OCI-LY7 (cell line): ENCODE data around the gene PLEKHA6. TPM values are rescaled to one million over a fixed set of nuclear protein-coding genes. Genes with fewer than 3 reads are reported as not detected.

ENCODE experiments used
- BruUV-seq: library from RNA; stranded (reverse); fragments of 400-500 nt; replicated peaks from 2 replicates; lab custom pipeline; 2021; lab: Mats Ljungman, UMichigan
- CTCF ChIA-PET: fragments of 300-600 bp; sonication (Branson Sonifier 250); formaldehyde crosslinking; loops from one replicate; lab custom pipeline; 2022; ENCODE audit warnings: antibody characterized with exemption; ENCODE audit not compliant: unreplicated experiment; lab: Charles Lee
- POLR2A ChIA-PET: fragments of 300-600 bp; sonication (Branson Sonifier 250); formaldehyde crosslinking; loops from one replicate; lab custom pipeline; 2022; ENCODE audit warnings: antibody characterized with exemption; lab: Charles Lee
- DNase-seq: peaks from one replicate; pipeline ENCODE4 v3.0.0-alpha.2; 2015; ENCODE audit warnings: low spot score
- H2AFZ ChIP-seq: fragments of 200-600 bp; sonication (generic), shearing (Covaris generic); 2 replicates; pipeline ENCODE4 v1.6.1; 2014; ENCODE audit warnings: mild to moderate bottlenecking, antibody characterized with exemption, low read length, moderate library complexity
- H3K27ac ChIP-seq: fragments of 200-600 bp; sonication (generic); 2 replicates; pipeline ENCODE4 v1.5.1; 2014; ENCODE audit warnings: mixed run types, low read depth, mild to moderate bottlenecking, moderate library complexity, low read length, inconsistent platforms; ENCODE audit not compliant: poor library complexity, severe bottlenecking
- H3K36me3 ChIP-seq: fragments of 200-600 bp; sonication (generic); 2 replicates; pipeline ENCODE4 v1.6.1; 2014; ENCODE audit warnings: mild to moderate bottlenecking, antibody characterized with exemption, low read length, moderate library complexity, mixed read lengths; ENCODE audit not compliant: insufficient read depth
- H3K4me1 ChIP-seq: fragments of 200-600 bp; sonication (generic); 2 replicates; pipeline ENCODE4 v1.5.1; 2014; ENCODE audit warnings: mild to moderate bottlenecking, low read length; ENCODE audit not compliant: insufficient read depth, poor library complexity, severe bottlenecking
- H3K4me2 ChIP-seq: fragments of 200-600 bp; sonication (generic); 2 replicates; pipeline ENCODE4 v1.6.1; 2014; ENCODE audit warnings: mild to moderate bottlenecking, low read length
- H3K4me3 ChIP-seq: fragments of 200-600 bp; sonication (generic); 2 replicates; pipeline ENCODE4 v1.5.1; 2014; ENCODE audit warnings: mild to moderate bottlenecking, low read depth, low read length; ENCODE audit not compliant: poor library complexity, severe bottlenecking
- H3K79me2 ChIP-seq: fragments of 200-600 bp; sonication (generic); 2 replicates; pipeline ENCODE4 v1.6.1; 2016; ENCODE audit warnings: low read depth, mild to moderate bottlenecking, low read length, moderate library complexity, mixed read lengths; ENCODE audit not compliant: insufficient read depth
- H3K9me2 ChIP-seq: fragments of 200-600 bp; sonication (generic); 2 replicates; pipeline ENCODE4 v1.6.1; 2016; ENCODE audit warnings: mild to moderate bottlenecking, low read length, mixed read lengths; ENCODE audit not compliant: insufficient read depth
- H3K9me3 ChIP-seq: fragments of 200-600 bp; sonication (generic); 2 replicates; pipeline ENCODE4 v1.6.1; 2014; ENCODE audit warnings: mild to moderate bottlenecking, mixed run types, low read length, mixed read lengths
- H4K20me1 ChIP-seq: fragments of 200-600 bp; sonication (generic); 2 replicates; pipeline ENCODE4 v1.6.1; 2014; ENCODE audit warnings: mild to moderate bottlenecking, antibody characterized with exemption, low read length, moderate library complexity, mixed read lengths; ENCODE audit not compliant: insufficient read depth
- CTCF ChIP-seq: fragments of 200-600 bp; sonication (generic); conservative IDR thresholded peaks from 2 replicates; pipeline ENCODE4 v1.5.1; 2014; ENCODE audit warnings: mild to moderate bottlenecking, antibody characterized with exemption, low read length, moderate library complexity, mixed read lengths
- EZH2phosphoT487 ChIP-seq: fragments of 200-600 bp; sonication (generic); IDR thresholded peaks from 2 replicates; pipeline ENCODE4 v1.6.1; 2018; ENCODE audit warnings: low read depth, borderline replicate concordance, mild to moderate bottlenecking, mixed run types, antibody characterized with exemption, low read length, moderate library complexity, mixed read lengths
- intact Hi-C: fragments of 100-400 bp; cut with micrococcal nuclease; formaldehyde crosslinking; loops from one replicate; pipeline ENCODE4 v1.10.0; 2022; ENCODE audit not compliant: unreplicated experiment
- total RNA-seq, 2 experiments: library from RNA; depleted of rRNA in 1 of 2; stranded (reverse); fragments of >200 nt in 1 of 2; shearing (Covaris generic) in 1 of 2; gene quantifications; 2 replicates each; pipeline ENCODE4 v1.2.3, GENCODE V29; 2014 to 2022

The PLEKHA6 gene
- total RNA-seq, 2 experiments from 2014 or later: not detected

GRCh38 chr1:204343247-204343646, 16.5 kb downstream of the PLEKHA6 start:
- CTCF ChIA-PET: no interaction called here
- intact Hi-C loops: no loop called here

GRCh38 chr1:204342310-204342709, 17.4 kb downstream of the PLEKHA6 start:
- Histone ChIP-seq H3K9me3 (no peaks in the 10 kb centered on the region), H3K4me1 (no peaks in the 10 kb centered on the region), H3K79me2 (no peaks in the 10 kb centered on the region), H2AFZ (no peak overlapping the region), H3K4me3 (no peak overlapping the region), H3K9me2 (no peaks in the 10 kb centered on the region), H4K20me1 (no peaks in the 10 kb centered on the region), H3K27ac (no peak overlapping the region), H3K4me2 (no peak overlapping the region), H3K36me3 (no peaks in the 10 kb centered on the region)
- ChIA-PET POLR2A (interaction anchor here (1.0 kb wide), 1 partner anchor 9 kb away, joined by 3 read pairs; no protein-coding TSS in a partner anchor), CTCF (no interaction called here)
- TF ChIP-seq CTCF (no peak), EZH2phosphoT487 (no peak)
- DNase-seq: no peak
- BruUV-seq: no TSS peak
- intact Hi-C loops: no loop called here

More at GRCh38 chr1:204343247-204343646, 16.5 kb downstream of the PLEKHA6 start:
- Histone ChIP-seq H4K20me1 (no peaks in the 10 kb centered on the region), H3K79me2 (no peaks in the 10 kb centered on the region), H3K4me2 (no peak overlapping the region), H3K4me3 (no peak overlapping the region), H2AFZ (no peak overlapping the region), H3K27ac (no peak overlapping the region), H3K9me3 (no peaks in the 10 kb centered on the region), H3K9me2 (no peaks in the 10 kb centered on the region), H3K4me1 (no peaks in the 10 kb centered on the region), H3K36me3 (no peaks in the 10 kb centered on the region)
- no peak for TF ChIP-seq CTCF
- no peak for TF ChIP-seq EZH2phosphoT487
- BruUV-seq: no TSS peak
- no peak for DNase-seq
- POLR2A ChIA-PET: no interaction called here

- TF ChIP-seq EZH2phosphoT487 (no peak), CTCF (no peak)
- POLR2A ChIA-PET: no interaction called here
- H3K36me3 ChIP-seq: no peaks in the 10 kb centered on the region
- H3K27ac ChIP-seq: no peak overlapping the region
- DNase-seq: no peak
- intact Hi-C loops: no loop called here
- no TSS peak for BruUV-seq
- H3K4me3 ChIP-seq: no peak overlapping the region
- H2AFZ ChIP-seq: no peak overlapping the region
- H3K4me1 ChIP-seq: no peaks in the 10 kb centered on the region
- H3K4me2 ChIP-seq: no peak overlapping the region
- CTCF ChIA-PET: interaction anchor here (1.2 kb wide), 1 partner anchor 13 kb away, joined by 3 read pairs; no protein-coding TSS in a partner anchor
- no peaks in the 10 kb centered on the region for H3K9me2 ChIP-seq
- H3K9me3 ChIP-seq: no peaks in the 10 kb centered on the region
- H4K20me1 ChIP-seq: no peaks in the 10 kb centered on the region
- H3K79me2 ChIP-seq: no peaks in the 10 kb centered on the region
Measured at GRCh38 chr1:204341380-204341779, 18.3 kb downstream of the PLEKHA6 start.
